K562 (cell line): ENCODE measurements around the gene PRMT7. TPM values are rescaled to one million over a fixed set of nuclear protein-coding genes. Genes with fewer than 3 reads are reported as not detected.

Experiments used
- ARID2 ChIP-seq: fragments of 450-650 bp; IDR thresholded peaks from 2 replicates; pipeline ENCODE4 v1.6.1; 2017; ENCODE audit warnings: antibody characterized with exemption, mild to moderate bottlenecking
- BACH1 ChIP-seq: fragments of 200-800 bp; sonication (Bioruptor generic); IDR thresholded peaks from 2 replicates; pipeline ENCODE4 v1.6.1; 2016; ENCODE audit warnings: missing genetic modification characterization, missing compliant biosample characterization
- BRF1 ChIP-seq: IDR thresholded peaks from 3 replicates; pipeline ENCODE4 v1.6.1; 2011; ENCODE audit warnings: borderline replicate concordance, mild to moderate bottlenecking; ENCODE audit not compliant: insufficient read length; ENCODE audit errors: extremely low read depth
- ESRRB ChIP-seq: fragments of 250-450 bp; sonication (Bioruptor Pico); IDR thresholded peaks from 2 replicates; pipeline ENCODE4 v1.5.0; 2020; ENCODE audit warnings: mild to moderate bottlenecking, moderate library complexity, borderline replicate concordance
- HCFC1 ChIP-seq: IDR thresholded peaks from 2 replicates; pipeline ENCODE4 v1.6.1; 2012; ENCODE audit warnings: low read depth, low read length, improper control_type of control experiment
- IRF2 ChIP-seq: sonication (generic); formaldehyde crosslinking; IDR thresholded peaks from 2 replicates; pipeline ENCODE4 v1.8.1; 2022; ENCODE audit warnings: mild to moderate bottlenecking, missing genetic modification reagents
- LEF1 ChIP-seq: fragments of 450-650 bp; IDR thresholded peaks from 2 replicates; pipeline ENCODE4 v1.6.1; 2016; ENCODE audit warnings: mild to moderate bottlenecking
- MYBL2 ChIP-seq, 2 experiments: fragments of 450-650 bp in 1 of 2; sonication (generic) in 1 of 2; formaldehyde crosslinking in 1 of 2; IDR thresholded peaks; 2 replicates each; pipeline versions ENCODE4 v1.6.1 to v1.8.1; 2017 to 2022; ENCODE audit warnings: borderline replicate concordance in 1 of 2, inconsistent platforms in 1 of 2, low read depth in 1 of 2, mild to moderate bottlenecking in 1 of 2, missing genetic modification reagents in 1 of 2, moderate library complexity in 1 of 2
- PHF8 ChIP-seq: fragments of 200-600 bp; sonication (generic); IDR thresholded peaks from 2 replicates; pipeline ENCODE4 v1.6.1; 2012; ENCODE audit warnings: mixed run types, mild to moderate bottlenecking, inconsistent platforms, low read length, moderate library complexity, borderline replicate concordance
- SMAD2 ChIP-seq: fragments of 150-350 bp; IDR thresholded peaks from 2 replicates; pipeline ENCODE4 v1.6.1; 2014; ENCODE audit warnings: low read depth, mild to moderate bottlenecking, low read length
- SRF ChIP-seq, 2 experiments: fragments of 250-450, 450-650 bp in 1 of 2; sonication (Bioruptor Pico) in 1 of 2; sonication (generic) in 1 of 2; formaldehyde crosslinking; IDR thresholded peaks; 2 replicates each; pipeline versions ENCODE4 v1.5.0 to v1.5.1; 2020 to 2022; ENCODE audit warnings: mild to moderate bottlenecking in 1 of 2, missing genetic modification reagents in 1 of 2
- TARDBP ChIP-seq: fragments of 450-650 bp; IDR thresholded peaks from 2 replicates; pipeline ENCODE4 v1.6.1; 2016
- YBX1 ChIP-seq: fragments of 450-650 bp; IDR thresholded peaks from 2 replicates; pipeline ENCODE4 v1.7.1; 2016; ENCODE audit warnings: mild to moderate bottlenecking
- ZNF124 ChIP-seq: sonication (generic); formaldehyde crosslinking; IDR thresholded peaks from 2 replicates; pipeline ENCODE4 v1.8.1; 2022; ENCODE audit warnings: missing genetic modification reagents
- ZNF175 ChIP-seq: fragments of 200-800 bp; sonication (Bioruptor generic); IDR thresholded peaks from 2 replicates; pipeline ENCODE4 v1.6.1; 2016; ENCODE audit warnings: low read depth, mild to moderate bottlenecking, missing genetic modification characterization, missing compliant biosample characterization
- ZNF347 ChIP-seq: fragments of 450-650 bp; formaldehyde crosslinking; IDR thresholded peaks from 2 replicates; pipeline ENCODE4 v1.4.0; 2020; ENCODE audit warnings: low read depth, mild to moderate bottlenecking, moderate library complexity
- ZNF436 ChIP-seq: fragments of 250-450, 450-650 bp; sonication (Bioruptor Pico); formaldehyde crosslinking; IDR thresholded peaks from 2 replicates; pipeline ENCODE4 v1.7.0; 2020; ENCODE audit warnings: mild to moderate bottlenecking
- ZNF507 ChIP-seq: conservative IDR thresholded peaks from 2 replicates; pipeline ENCODE4 v1.6.1; 2017; ENCODE audit warnings: missing genetic modification characterization, missing compliant biosample characterization
- ZNF551 ChIP-seq: fragments of 250-450 bp; sonication (Bioruptor Pico); IDR thresholded peaks from 2 replicates; pipeline ENCODE4 v1.5.0; 2021; ENCODE audit warnings: mild to moderate bottlenecking, moderate library complexity
- polyA plus RNA-seq, 8 experiments: library from polyadenylated mRNA; depleted of rRNA in 4 of 8; stranded (reverse) in 5 of 8; unstranded in 3 of 8; fragments of >200 nt; fragmentation: Nextera tagmentation in 2 of 8; fragmentation: Illumina TruSeq in 1 of 8; extraction: Ambion mirVana in 2 of 8; extraction: Trizol in 1 of 8; gene quantifications; 2 replicates each; pipeline versions ENCODE4 v1.2.1 to v1.2.3, GENCODE V29; 2011 to 2014; ENCODE audit warnings: inconsistent platforms in 1 of 8, missing spikeins in 1 of 8
- total RNA-seq, 7 experiments: library from RNA; depleted of rRNA in 6 of 7; stranded (reverse); fragments of >200 nt in 6 of 7; fragmentation: Illumina TruSeq in 2 of 7; extraction: Trizol in 2 of 7; gene quantifications; 2 replicates each; pipeline versions ENCODE4 v1.2.1 to v1.2.3, GENCODE V29; 2011 to 2021; ENCODE audit warnings: low replicate concordance in 1 of 7
- TF ChIP-seq, protein P1 (sequence below): sonication (generic); formaldehyde crosslinking; IDR thresholded peaks from 2 replicates; pipeline ENCODE4 v1.8.0; 2022; ENCODE audit warnings: mild to moderate bottlenecking, missing genetic modification reagents, borderline replicate concordance
- TF ChIP-seq, protein P2 (sequence below): sonication (generic); formaldehyde crosslinking; IDR thresholded peaks from 2 replicates; pipeline ENCODE4 v1.8.1; 2023; ENCODE audit warnings: missing genetic modification reagents, mild to moderate bottlenecking, borderline replicate concordance

The PRMT7 gene
- total and polyA plus RNA-seq, 9 of the 15 experiments (the other 6 are each of a cell fraction or from before 2014, with no cell fraction given): 6.4 to 88.8 (median 73.1) TPM

DNA sequence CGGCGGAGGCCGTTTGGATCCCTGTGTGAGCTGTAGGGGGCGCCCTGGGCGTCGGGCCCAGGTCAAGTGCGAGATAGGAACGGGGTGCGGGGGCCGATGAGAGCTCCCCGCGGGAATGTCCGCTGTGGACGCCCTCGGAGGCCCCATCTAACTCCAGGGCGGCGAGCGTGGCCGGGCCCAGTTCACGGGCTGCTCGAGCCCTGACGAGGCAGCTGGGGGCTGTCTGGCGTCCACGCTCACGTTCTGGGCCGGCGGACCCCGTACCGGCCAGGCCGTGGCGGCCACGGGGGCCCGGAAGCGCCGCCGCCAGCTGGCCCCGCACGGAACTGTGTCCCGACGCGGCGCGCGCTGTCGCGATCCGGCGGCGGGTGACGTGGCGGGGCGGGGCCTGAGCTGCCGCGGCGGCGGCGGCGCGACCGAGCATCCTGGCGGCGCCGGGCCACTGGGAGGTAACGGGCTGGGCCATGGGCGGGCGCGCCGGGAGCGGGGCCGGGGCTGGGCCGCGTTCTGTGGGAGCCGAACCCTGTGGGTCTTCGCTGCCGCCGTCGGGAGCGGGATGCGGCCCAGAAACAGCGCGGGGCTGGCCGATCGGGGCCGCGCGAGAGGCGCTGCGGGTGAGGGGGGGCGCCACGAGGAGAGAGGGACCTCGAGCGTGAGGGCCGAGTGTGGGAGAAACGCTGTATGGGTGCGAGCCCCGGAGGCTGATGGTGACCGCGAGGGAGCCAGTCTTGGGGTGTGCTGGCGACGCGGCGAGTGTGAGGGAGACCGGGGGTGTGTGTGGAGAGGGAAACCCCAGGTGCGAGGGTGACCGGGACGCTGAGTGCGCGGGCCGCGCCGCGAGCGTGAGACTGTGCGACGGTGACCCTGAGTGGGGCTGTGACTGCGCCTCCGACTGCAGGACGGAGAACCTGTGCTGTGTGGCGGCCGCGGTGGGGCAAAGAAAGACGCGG lies 46.4 kb upstream of the PRMT7 start, which contains the start of gene SLC7A6 (continued):
- TF ChIP-seq, protein P1, sequence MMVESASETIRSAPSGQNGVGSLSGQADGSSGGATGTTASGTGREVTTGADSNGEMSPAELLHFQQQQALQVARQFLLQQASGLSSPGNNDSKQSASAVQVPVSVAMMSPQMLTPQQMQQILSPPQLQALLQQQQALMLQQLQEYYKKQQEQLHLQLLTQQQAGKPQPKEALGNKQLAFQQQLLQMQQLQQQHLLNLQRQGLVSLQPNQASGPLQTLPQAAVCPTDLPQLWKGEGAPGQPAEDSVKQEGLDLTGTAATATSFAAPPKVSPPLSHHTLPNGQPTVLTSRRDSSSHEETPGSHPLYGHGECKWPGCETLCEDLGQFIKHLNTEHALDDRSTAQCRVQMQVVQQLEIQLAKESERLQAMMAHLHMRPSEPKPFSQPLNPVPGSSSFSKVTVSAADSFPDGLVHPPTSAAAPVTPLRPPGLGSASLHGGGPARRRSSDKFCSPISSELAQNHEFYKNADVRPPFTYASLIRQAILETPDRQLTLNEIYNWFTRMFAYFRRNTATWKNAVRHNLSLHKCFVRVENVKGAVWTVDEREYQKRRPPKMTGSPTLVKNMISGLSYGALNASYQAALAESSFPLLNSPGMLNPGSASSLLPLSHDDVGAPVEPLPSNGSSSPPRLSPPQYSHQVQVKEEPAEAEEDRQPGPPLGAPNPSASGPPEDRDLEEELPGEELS (CRISPR knock-in tag): 0 out of 2 replicates have a peak, but pooled peaks have one; percentile 64
- no peak for TF ChIP-seq BRF1
- TF ChIP-seq BACH1 (tag): no peak
- TF ChIP-seq ARID2: no peak
- TF ChIP-seq YBX1: no peak
- no peak for TF ChIP-seq ZNF175 (CRISPR knock-in tag)
- TF ChIP-seq ZNF551: no peak
- TF ChIP-seq ESRRB (CRISPR knock-in tag): no peak
- no peak for TF ChIP-seq SRF (CRISPR knock-in tag; IDR thresholded peaks at IDR 0.05)
- no peak for TF ChIP-seq LEF1
- TF ChIP-seq ZNF124 (CRISPR knock-in tag): no peak
- TF ChIP-seq PHF8: peak; percentile 90; the same call in 1 of the 2 replicates
- no peak for TF ChIP-seq ZNF507
- TF ChIP-seq HCFC1: peak; percentile 29; the same call in 1 of the 2 replicates
- TF ChIP-seq MYBL2 (IDR thresholded peaks at IDR 0.05; ENCODE audit: low read depth): no peak
- TF ChIP-seq MYBL2 (CRISPR knock-in tag; IDR thresholded peaks at IDR 0.05; ENCODE audit: borderline replicate concordance): no peak
- TF ChIP-seq TARDBP: peak; percentile 92; the same call in 1 of the 2 replicates
- no peak for TF ChIP-seq ZNF436 (CRISPR knock-in tag)
- TF ChIP-seq SMAD2: no peak
- TF ChIP-seq, protein P2, sequence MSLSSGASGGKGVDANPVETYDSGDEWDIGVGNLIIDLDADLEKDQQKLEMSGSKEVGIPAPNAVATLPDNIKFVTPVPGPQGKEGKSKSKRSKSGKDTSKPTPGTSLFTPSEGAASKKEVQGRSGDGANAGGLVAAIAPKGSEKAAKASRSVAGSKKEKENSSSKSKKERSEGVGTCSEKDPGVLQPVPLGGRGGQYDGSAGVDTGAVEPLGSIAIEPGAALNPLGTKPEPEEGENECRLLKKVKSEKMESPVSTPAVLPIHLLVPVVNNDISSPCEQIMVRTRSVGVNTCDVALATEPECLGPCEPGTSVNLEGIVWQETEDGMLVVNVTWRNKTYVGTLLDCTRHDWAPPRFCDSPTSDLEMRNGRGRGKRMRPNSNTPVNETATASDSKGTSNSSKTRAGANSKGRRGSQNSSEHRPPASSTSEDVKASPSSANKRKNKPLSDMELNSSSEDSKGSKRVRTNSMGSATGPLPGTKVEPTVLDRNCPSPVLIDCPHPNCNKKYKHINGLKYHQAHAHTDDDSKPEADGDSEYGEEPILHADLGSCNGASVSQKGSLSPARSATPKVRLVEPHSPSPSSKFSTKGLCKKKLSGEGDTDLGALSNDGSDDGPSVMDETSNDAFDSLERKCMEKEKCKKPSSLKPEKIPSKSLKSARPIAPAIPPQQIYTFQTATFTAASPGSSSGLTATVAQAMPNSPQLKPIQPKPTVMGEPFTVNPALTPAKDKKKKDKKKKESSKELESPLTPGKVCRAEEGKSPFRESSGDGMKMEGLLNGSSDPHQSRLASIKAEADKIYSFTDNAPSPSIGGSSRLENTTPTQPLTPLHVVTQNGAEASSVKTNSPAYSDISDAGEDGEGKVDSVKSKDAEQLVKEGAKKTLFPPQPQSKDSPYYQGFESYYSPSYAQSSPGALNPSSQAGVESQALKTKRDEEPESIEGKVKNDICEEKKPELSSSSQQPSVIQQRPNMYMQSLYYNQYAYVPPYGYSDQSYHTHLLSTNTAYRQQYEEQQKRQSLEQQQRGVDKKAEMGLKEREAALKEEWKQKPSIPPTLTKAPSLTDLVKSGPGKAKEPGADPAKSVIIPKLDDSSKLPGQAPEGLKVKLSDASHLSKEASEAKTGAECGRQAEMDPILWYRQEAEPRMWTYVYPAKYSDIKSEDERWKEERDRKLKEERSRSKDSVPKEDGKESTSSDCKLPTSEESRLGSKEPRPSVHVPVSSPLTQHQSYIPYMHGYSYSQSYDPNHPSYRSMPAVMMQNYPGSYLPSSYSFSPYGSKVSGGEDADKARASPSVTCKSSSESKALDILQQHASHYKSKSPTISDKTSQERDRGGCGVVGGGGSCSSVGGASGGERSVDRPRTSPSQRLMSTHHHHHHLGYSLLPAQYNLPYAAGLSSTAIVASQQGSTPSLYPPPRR: no peak
- TF ChIP-seq ZNF347 (CRISPR knock-in tag): no peak
- no peak for TF ChIP-seq IRF2 (CRISPR knock-in tag)
